ENCODE measurements around the gene GNAZ.

Gene GNAZ

DNA sequence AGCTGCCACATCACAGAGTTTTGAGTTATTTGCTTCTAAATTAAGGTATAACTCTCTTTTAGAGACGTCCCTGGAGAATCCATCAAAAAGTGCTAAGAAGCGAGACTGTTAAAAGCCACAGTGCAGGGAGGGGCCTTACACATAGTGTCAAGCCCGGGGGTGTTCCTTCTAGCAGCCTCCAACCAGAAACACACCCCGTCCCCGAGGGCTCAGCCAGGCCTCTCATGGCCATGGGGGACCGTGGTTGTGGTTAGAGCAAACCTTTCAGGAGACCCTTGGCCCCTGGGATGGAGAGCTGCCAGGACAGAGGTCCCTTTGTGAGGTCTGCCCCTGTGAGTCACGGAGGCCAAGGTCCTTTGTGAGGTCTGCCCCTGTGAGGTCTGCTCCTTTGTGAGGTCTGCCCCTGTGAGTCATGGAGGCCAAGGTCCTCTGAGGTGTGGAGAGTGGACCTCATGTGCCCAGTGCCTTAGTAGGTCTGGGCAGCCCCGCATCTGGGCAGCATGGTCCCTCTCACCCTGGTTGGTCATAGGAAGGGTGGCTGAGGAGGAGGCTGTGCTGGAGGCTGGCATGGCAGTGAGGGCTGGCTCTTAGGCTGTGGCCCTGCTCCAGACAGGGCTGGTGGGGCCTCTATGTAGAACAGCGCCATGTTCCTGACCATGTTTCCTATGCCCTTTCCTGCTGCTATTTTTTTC is 5.4 kb downstream of the GNAZ start:
- Histone ChIP-seq H3K9ac (ENCODE audit: low read length) (no peak overlapping the region), H3K27me3 (ENCODE audit: low read length) (no peaks in the 10 kb centered on the region), H2AFZ (ENCODE audit: low read depth, low read length, severe bottlenecking) (no peak overlapping the region), H3K36me3 (ENCODE audit: low read length) (no peaks in the 10 kb centered on the region), H3K4me3 (ENCODE audit: insufficient read depth, low read length, poor library complexity, severe bottlenecking) (no peak overlapping the region), H3K9me3 (ENCODE audit: insufficient read depth, low read length) (no peaks in the 10 kb centered on the region), H3K9me2 (replicated peaks; ENCODE audit: insufficient read depth, low read length) (no peaks in the 10 kb centered on the region), H3K27ac (ENCODE audit: low read depth, low read length) (no peak overlapping the region), H3K79me2 (ENCODE audit: insufficient read depth, low read length) (no peaks in the 10 kb centered on the region), H3K4me2 (ENCODE audit: low read depth, low read length, poor library complexity, severe bottlenecking) (no peak overlapping the region), H4K20me1 (ENCODE audit: low read depth, low read length) (no peaks in the 10 kb centered on the region), H3F3A (ENCODE audit: insufficient read depth) (no peaks in the 10 kb centered on the region)
- TF ChIP-seq EZH2phosphoT487 (conservative IDR thresholded peaks at IDR 0.05; ENCODE audit: low read length) = no peak
- TF ChIP-seq, protein P1, sequence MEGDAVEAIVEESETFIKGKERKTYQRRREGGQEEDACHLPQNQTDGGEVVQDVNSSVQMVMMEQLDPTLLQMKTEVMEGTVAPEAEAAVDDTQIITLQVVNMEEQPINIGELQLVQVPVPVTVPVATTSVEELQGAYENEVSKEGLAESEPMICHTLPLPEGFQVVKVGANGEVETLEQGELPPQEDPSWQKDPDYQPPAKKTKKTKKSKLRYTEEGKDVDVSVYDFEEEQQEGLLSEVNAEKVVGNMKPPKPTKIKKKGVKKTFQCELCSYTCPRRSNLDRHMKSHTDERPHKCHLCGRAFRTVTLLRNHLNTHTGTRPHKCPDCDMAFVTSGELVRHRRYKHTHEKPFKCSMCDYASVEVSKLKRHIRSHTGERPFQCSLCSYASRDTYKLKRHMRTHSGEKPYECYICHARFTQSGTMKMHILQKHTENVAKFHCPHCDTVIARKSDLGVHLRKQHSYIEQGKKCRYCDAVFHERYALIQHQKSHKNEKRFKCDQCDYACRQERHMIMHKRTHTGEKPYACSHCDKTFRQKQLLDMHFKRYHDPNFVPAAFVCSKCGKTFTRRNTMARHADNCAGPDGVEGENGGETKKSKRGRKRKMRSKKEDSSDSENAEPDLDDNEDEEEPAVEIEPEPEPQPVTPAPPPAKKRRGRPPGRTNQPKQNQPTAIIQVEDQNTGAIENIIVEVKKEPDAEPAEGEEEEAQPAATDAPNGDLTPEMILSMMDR (IDR thresholded peaks at IDR 0.05; ENCODE audit: insufficient read depth, low read length, poor library complexity, severe bottlenecking) = no peak

DNA sequence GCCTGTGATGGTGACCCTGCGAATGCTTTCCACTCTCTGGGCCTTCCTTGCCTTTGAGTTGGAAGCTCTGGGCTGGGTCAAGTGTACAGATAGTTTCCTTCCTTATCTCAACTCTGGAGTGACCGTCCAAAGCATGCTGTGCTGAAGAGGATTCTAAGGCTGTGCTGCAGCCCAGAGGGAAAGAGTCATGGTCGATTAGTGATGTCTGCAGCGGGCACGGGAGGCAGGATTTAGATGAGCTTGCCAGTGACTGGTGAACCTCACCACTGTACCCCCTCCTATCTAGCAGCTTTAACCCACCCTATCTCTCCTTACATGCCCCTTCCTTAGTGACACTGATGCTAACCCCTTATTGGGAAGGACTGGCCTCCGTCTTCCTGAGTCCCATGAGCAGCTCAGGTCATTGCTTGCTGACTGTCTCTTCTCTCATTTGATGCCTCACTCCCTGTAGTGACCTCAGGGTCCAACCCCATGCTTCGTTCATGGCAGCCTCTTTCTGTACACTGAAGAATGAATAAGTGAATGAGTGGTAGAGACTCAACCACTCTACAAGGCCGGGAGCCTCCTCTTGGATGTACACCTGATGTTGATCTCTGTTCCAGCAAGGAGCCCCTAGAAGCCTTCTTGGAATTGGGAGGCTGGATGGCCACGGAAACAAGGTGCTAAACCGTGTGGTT is 6.7 kb downstream of the GNAZ start:
- no peak overlapping the region for H3K9ac ChIP-seq (ENCODE audit: low read length)

DNA sequence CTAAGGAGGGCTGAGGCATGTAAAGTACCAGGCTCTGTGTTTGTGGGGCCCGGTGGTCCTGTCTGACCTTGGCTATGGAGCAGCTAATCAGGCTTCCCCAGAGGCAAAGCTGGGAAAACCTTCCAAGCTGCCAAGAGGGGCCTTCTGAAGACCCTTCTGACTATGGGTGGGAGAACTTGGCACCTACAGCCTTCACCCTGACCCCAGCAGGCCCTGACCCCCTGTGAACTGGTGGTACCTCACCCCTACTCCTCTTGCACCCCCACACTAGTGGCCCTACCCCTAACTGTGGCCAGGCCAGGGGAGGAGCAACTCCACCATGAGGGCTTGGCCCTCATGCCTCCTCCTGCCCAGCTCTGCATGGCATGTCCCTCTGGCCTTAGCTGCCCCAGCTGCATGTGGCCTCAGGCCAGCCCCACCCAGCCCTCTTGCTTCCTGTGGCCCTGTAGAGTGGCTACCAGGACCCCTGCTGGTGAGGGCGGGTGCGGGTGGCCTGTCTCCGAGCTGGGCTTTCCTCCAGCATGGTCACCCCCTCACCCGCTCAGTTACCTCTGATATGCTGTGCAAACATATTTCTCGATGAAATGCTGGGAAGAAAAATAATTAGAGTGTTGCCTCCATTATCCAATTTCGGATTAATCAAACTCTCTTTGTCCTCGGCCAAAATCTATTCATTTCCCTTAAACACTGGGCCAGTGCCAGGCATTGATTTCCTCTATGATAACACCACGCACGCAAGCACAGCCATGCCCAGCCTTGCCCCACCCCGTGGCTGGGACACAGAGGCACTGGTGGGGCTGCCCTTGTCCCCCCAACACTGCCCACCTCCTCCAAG is 7.5 kb downstream of the GNAZ start:
- no peak overlapping the region for H3K4me3 ChIP-seq (ENCODE audit: insufficient read depth, low read length, poor library complexity, severe bottlenecking)
- no peaks in the 10 kb centered on the region for H3K9me3 ChIP-seq (ENCODE audit: insufficient read depth, low read length)
- H3K27me3 ChIP-seq (ENCODE audit: low read length) = no peaks in the 10 kb centered on the region
- H3F3A ChIP-seq (ENCODE audit: insufficient read depth) = no peaks in the 10 kb centered on the region
- no peaks in the 10 kb centered on the region for H3K79me2 ChIP-seq (ENCODE audit: insufficient read depth, low read length)
- no peak overlapping the region for H3K4me2 ChIP-seq (ENCODE audit: low read depth, low read length, poor library complexity, severe bottlenecking)
- H3K9ac ChIP-seq (ENCODE audit: low read length) = no peak overlapping the region
- H4K20me1 ChIP-seq (ENCODE audit: low read depth, low read length) = no peaks in the 10 kb centered on the region
- TF ChIP-seq, protein P1 (IDR thresholded peaks at IDR 0.05; ENCODE audit: insufficient read depth, low read length, poor library complexity, severe bottlenecking) = no peak
- TF ChIP-seq EZH2phosphoT487 (conservative IDR thresholded peaks at IDR 0.05; ENCODE audit: low read length) = no peak
- H3K36me3 ChIP-seq (ENCODE audit: low read length) = no peaks in the 10 kb centered on the region
- no peak overlapping the region for H3K27ac ChIP-seq (ENCODE audit: low read depth, low read length)
- no peaks in the 10 kb centered on the region for H3K9me2 ChIP-seq (replicated peaks; ENCODE audit: insufficient read depth, low read length)
- no peak overlapping the region for H2AFZ ChIP-seq (ENCODE audit: low read depth, low read length, severe bottlenecking)

More for the DNA sequence above, 6.7 kb downstream of the GNAZ start:
- no peaks in the 10 kb centered on the region for H3K9me3 ChIP-seq (ENCODE audit: insufficient read depth, low read length)
- no peaks in the 10 kb centered on the region for H3K27me3 ChIP-seq (ENCODE audit: low read length)
- no peaks in the 10 kb centered on the region for H3F3A ChIP-seq (ENCODE audit: insufficient read depth)
- H3K79me2 ChIP-seq (ENCODE audit: insufficient read depth, low read length) = no peaks in the 10 kb centered on the region
- H3K9me2 ChIP-seq (replicated peaks; ENCODE audit: insufficient read depth, low read length) = no peaks in the 10 kb centered on the region
- H3K4me3 ChIP-seq (ENCODE audit: insufficient read depth, low read length, poor library complexity, severe bottlenecking) = no peak overlapping the region
- no peak overlapping the region for H3K27ac ChIP-seq (ENCODE audit: low read depth, low read length)
- TF ChIP-seq, protein P1 (IDR thresholded peaks at IDR 0.05; ENCODE audit: insufficient read depth, low read length, poor library complexity, severe bottlenecking) = no peak
- TF ChIP-seq EZH2phosphoT487 (conservative IDR thresholded peaks at IDR 0.05; ENCODE audit: low read length) = no peak
- no peaks in the 10 kb centered on the region for H4K20me1 ChIP-seq (ENCODE audit: low read depth, low read length)
- no peak overlapping the region for H3K4me2 ChIP-seq (ENCODE audit: low read depth, low read length, poor library complexity, severe bottlenecking)
- no peak overlapping the region for H2AFZ ChIP-seq (ENCODE audit: low read depth, low read length, severe bottlenecking)
- no peaks in the 10 kb centered on the region for H3K36me3 ChIP-seq (ENCODE audit: low read length)

Measured in SU-DHL-6 (cell line).